ENCODE data around the gene IL1RN. TPM values are rescaled to one million over a fixed set of nuclear protein-coding genes. Genes with fewer than 3 reads are reported as not detected.

IL1RN gene
- total and polyA plus RNA-seq, 10 of the 15 experiments (the other 5 are each of a cell fraction or from before 2014, with no cell fraction given) = 0.04 TPM; not detected in 7

DNA sequence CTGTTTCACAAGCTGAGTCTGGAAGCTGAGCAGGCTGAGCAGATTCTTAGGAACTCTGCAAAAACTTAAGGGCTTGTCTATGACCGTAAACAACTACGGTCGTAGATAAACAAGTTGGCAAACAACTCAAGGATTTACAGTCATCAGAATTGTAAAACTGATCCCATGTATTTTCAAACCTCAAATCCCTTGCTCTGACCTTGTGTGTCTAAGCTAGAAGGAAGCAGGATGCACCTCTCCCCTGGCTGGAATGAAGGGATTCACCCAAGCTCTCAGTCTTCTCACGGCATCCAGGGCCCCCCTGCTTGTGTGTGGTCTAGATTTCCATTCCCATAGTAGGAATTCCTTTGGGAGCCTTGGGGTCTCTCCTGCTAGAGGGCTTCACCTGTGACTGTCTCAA is 12.4 kb upstream of the IL1RN start:
- TF ChIP-seq SP1 (IDR thresholded peaks at IDR 0.05; ENCODE audit: low read depth, low read length) (no peak), DPF2 (IDR thresholded peaks at IDR 0.05) (no peak)
- ChIA-PET SMC1A (ENCODE audit: uncharacterized antibody, unreplicated experiment) (interaction anchor here (2.9 kb wide), 1 partner anchor 21 kb away, joined by 14 read pairs; no protein-coding TSS in a partner anchor), POLR2A (interaction anchor here (1.0 kb wide), 1 partner anchor 16 kb away, joined by 5 read pairs; no protein-coding TSS in a partner anchor), RAD21 (ENCODE audit: unreplicated experiment) (no interaction called here), CTCF (interaction anchor here (0.6 to 4.2 kb wide), 3 partner anchors 17 to 275 kb away, joined by 3 to 30 read pairs (median 4); no protein-coding TSS in a partner anchor)
- no peak overlapping the region for H2AFZ ChIP-seq (ENCODE audit: control insufficient read depth, low read depth, low read length)
- no peaks in the 10 kb centered on the region for H3K79me2 ChIP-seq (ENCODE audit: control insufficient read depth, insufficient read depth, low read length)
- H3K4me2 ChIP-seq (ENCODE audit: control insufficient read depth, insufficient read depth) = no peak overlapping the region
- H3K9ac ChIP-seq (ENCODE audit: control insufficient read depth, insufficient read depth, low read length) = no peak overlapping the region
- WGBS (ENCODE audit: insufficient coverage, insufficient replicate concordance, low lambda C conversion rate, missing lambda C conversion rate) = 100% methylated on average over 4 of the region's 4 CpGs
- H3K36me3 ChIP-seq (ENCODE audit: control insufficient read depth in 2 of 2, insufficient read depth in 2 of 2, low read length in 1 of 2) = no peaks in the 10 kb centered on the region
- ATAC-seq = no peak
- in situ Hi-C loops (cut with MboI) = no loop called here
- BruUV-seq (replicated peaks) = no TSS peak
- no peaks in the 10 kb centered on the region for H3K9me3 ChIP-seq (replicated peaks; ENCODE audit: control insufficient read depth, insufficient read depth, low read length)
- peaks cover 13% of the 10 kb centered on the region for H3K4me1 ChIP-seq (ENCODE audit: control insufficient read depth, insufficient read depth, low read length)
- intact Hi-C loops (cut with micrococcal nuclease; ENCODE audit: unreplicated experiment) = no loop called here
- no peaks in the 10 kb centered on the region for H3K27me3 ChIP-seq (replicated peaks in 1 of 2; ENCODE audit: control insufficient read depth in 2 of 2, insufficient read depth in 2 of 2, low read length in 1 of 2)
- no peak overlapping the region for H3K4me3 ChIP-seq
- no peak overlapping the region for H3K27ac ChIP-seq (ENCODE audit: control insufficient read depth, insufficient read depth)
- no peak for DNase-seq (ENCODE audit: low read depth, low spot score)
- no peaks in the 10 kb centered on the region for H4K20me1 ChIP-seq (ENCODE audit: control insufficient read depth, insufficient read depth)
- no peak for FAIRE-seq

DNA sequence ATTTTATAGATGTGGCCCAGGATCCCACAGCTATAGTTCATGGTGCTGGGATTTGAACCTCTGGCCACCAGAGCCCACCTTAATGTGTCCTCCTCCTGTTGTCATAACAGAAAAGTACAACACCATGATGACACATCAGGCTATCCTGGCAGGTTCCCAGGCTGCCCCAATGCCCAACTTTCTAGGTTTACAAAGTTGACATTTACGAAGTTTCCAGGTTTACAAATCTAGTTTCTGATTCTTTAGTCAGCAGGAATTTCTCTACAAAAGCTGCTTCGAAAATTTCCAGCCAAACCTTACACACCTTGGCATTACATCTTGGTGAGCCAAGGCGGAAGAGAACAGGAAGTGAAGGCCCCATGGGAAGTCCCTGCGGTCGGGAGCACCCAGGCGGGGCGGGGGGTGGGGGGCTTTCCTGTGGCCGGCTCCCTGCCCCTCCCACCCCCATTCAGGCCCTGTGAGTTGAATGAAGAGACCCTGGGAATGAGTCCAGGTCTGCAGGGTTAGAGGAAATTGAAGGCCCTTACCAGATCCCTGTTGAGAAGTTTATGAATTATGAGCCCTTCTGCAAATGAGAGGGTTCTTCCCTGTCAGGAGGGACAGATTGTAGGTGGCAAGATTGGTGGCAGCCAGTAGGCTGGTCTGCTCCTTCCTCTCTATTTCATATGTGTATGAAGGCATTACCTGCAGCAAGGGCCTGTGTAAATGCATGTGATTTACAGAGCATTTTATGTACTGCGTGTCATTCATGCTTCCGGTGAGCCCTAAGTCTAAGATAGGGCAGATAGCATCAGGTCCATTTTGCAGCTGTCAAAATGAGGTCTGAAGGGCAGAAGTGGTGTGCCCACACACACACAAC is 11.1 kb upstream of the IL1RN start:
- CTCF ChIA-PET = interaction anchor here (1.0 to 4.2 kb wide), 3 partner anchors 18 to 101 kb away, joined by 3 to 30 read pairs (median 3); no protein-coding TSS in a partner anchor
- intact Hi-C loops (cut with micrococcal nuclease; ENCODE audit: unreplicated experiment) = no loop called here
- no peaks in the 10 kb centered on the region for H4K20me1 ChIP-seq (ENCODE audit: control insufficient read depth, insufficient read depth)
- TF ChIP-seq, protein P1, sequence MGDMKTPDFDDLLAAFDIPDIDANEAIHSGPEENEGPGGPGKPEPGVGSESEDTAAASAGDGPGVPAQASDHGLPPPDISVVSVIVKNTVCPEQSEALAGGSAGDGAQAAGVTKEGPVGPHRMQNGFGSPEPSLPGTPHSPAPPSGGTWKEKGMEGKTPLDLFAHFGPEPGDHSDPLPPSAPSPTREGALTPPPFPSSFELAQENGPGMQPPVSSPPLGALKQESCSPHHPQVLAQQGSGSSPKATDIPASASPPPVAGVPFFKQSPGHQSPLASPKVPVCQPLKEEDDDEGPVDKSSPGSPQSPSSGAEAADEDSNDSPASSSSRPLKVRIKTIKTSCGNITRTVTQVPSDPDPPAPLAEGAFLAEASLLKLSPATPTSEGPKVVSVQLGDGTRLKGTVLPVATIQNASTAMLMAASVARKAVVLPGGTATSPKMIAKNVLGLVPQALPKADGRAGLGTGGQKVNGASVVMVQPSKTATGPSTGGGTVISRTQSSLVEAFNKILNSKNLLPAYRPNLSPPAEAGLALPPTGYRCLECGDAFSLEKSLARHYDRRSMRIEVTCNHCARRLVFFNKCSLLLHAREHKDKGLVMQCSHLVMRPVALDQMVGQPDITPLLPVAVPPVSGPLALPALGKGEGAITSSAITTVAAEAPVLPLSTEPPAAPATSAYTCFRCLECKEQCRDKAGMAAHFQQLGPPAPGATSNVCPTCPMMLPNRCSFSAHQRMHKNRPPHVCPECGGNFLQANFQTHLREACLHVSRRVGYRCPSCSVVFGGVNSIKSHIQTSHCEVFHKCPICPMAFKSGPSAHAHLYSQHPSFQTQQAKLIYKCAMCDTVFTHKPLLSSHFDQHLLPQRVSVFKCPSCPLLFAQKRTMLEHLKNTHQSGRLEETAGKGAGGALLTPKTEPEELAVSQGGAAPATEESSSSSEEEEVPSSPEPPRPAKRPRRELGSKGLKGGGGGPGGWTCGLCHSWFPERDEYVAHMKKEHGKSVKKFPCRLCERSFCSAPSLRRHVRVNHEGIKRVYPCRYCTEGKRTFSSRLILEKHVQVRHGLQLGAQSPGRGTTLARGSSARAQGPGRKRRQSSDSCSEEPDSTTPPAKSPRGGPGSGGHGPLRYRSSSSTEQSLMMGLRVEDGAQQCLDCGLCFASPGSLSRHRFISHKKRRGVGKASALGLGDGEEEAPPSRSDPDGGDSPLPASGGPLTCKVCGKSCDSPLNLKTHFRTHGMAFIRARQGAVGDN (IDR thresholded peaks at IDR 0.05) = peak; percentile 45; the same call in 1 of the 2 replicates
- TF ChIP-seq BACH1 (IDR thresholded peaks at IDR 0.05; ENCODE audit: borderline replicate concordance) (no peak), RAD21 (IDR thresholded peaks at IDR 0.05; ENCODE audit: insufficient read depth, low read depth, low read length) (no peak)
- TF ChIP-seq, protein P2, sequence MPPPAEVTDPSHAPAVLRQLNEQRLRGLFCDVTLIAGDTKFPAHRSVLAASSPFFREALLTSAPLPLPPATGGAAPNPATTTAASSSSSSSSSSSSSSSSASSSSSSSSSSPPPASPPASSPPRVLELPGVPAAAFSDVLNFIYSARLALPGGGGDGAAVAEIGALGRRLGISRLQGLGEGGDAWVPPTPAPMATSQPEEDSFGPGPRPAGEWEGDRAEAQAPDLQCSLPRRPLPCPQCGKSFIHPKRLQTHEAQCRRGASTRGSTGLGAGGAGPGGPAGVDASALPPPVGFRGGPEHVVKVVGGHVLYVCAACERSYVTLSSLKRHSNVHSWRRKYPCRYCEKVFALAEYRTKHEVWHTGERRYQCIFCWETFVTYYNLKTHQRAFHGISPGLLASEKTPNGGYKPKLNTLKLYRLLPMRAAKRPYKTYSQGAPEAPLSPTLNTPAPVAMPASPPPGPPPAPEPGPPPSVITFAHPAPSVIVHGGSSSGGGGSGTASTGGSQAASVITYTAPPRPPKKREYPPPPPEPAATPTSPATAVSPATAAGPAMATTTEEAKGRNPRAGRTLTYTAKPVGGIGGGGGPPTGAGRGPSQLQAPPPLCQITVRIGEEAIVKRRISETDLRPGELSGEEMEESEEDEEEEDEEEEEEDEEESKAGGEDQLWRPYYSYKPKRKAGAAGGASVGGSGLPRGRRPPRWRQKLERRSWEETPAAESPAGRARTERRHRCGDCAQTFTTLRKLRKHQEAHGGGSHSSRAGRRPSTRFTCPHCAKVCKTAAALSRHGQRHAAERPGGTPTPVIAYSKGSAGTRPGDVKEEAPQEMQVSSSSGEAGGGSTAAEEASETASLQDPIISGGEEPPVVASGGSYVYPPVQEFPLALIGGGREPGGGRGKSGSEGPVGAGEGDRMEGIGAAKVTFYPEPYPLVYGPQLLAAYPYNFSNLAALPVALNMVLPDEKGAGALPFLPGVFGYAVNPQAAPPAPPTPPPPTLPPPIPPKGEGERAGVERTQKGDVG (CRISPR knock-in tag; IDR thresholded peaks at IDR 0.05) = no peak

More for the DNA sequence above, 11.1 kb upstream of the IL1RN start:
- H3K4me3 ChIP-seq = no peak overlapping the region
- peak overlapping the region; percentile 12; the same call in 1 of the 2 replicates for H3K4me2 ChIP-seq (ENCODE audit: control insufficient read depth, insufficient read depth)
- DNase-seq (ENCODE audit: low read depth, low spot score) (no peak), FAIRE-seq (no peak), ATAC-seq (peak; percentile 80)
- no peaks in the 10 kb centered on the region for H3K36me3 ChIP-seq (ENCODE audit: control insufficient read depth in 2 of 2, insufficient read depth in 2 of 2, low read length in 1 of 2)
- peaks cover 13% of the 10 kb centered on the region for H3K4me1 ChIP-seq (ENCODE audit: control insufficient read depth, insufficient read depth, low read length)
- H3K9me3 ChIP-seq (replicated peaks; ENCODE audit: control insufficient read depth, insufficient read depth, low read length) = no peaks in the 10 kb centered on the region
- ChIA-PET SMC1A (ENCODE audit: uncharacterized antibody, unreplicated experiment) (interaction anchor here (0.6 kb wide), 1 partner anchor 354 kb away, joined by 4 read pairs; no protein-coding TSS in a partner anchor), POLR2A (interaction anchor here (1.0 kb wide), 1 partner anchor 18 kb away, joined by 3 read pairs; no protein-coding TSS in a partner anchor), RAD21 (ENCODE audit: unreplicated experiment) (no interaction called here)
- H3K79me2 ChIP-seq (ENCODE audit: control insufficient read depth, insufficient read depth, low read length) = no peaks in the 10 kb centered on the region
- 15% methylated on average over 10 of the region's 10 CpGs for WGBS (ENCODE audit: insufficient coverage, insufficient replicate concordance, low lambda C conversion rate, missing lambda C conversion rate)
- H3K9ac ChIP-seq (ENCODE audit: control insufficient read depth, insufficient read depth, low read length) = no peak overlapping the region
- BruUV-seq (replicated peaks) = no TSS peak
- in situ Hi-C loops (cut with MboI) = no loop called here
- no peaks in the 10 kb centered on the region for H3K27me3 ChIP-seq (replicated peaks in 1 of 2; ENCODE audit: control insufficient read depth in 2 of 2, insufficient read depth in 2 of 2, low read length in 1 of 2)
- H2AFZ ChIP-seq (ENCODE audit: control insufficient read depth, low read depth, low read length) = peak overlapping the region; percentile 69
- peak overlapping the region; percentile 52 for H3K27ac ChIP-seq (ENCODE audit: control insufficient read depth, insufficient read depth)

Measured in GM12878 (cell line).